ENCODE results near the gene CD38.

DNA sequence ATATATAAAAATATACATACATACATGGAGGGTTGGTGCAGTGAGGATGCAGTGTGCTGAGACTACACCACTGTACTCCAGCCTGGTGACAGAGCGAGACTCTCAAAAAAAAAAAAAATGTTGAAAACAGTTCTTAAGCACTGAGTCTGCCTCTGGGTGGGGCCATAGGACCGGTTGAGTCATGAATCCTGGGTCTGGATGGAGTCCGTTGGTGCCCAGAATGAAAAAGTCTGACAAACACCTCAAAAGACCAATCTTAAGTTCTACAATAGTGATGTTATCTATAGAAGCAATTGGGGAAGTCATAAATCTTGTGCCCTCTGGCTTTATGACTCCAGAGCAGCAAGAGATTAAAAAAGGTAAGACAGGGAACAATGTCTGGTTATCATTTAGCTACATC lies 90.0 kb downstream of the CD38 start:
- TF ChIP-seq, protein P1, sequence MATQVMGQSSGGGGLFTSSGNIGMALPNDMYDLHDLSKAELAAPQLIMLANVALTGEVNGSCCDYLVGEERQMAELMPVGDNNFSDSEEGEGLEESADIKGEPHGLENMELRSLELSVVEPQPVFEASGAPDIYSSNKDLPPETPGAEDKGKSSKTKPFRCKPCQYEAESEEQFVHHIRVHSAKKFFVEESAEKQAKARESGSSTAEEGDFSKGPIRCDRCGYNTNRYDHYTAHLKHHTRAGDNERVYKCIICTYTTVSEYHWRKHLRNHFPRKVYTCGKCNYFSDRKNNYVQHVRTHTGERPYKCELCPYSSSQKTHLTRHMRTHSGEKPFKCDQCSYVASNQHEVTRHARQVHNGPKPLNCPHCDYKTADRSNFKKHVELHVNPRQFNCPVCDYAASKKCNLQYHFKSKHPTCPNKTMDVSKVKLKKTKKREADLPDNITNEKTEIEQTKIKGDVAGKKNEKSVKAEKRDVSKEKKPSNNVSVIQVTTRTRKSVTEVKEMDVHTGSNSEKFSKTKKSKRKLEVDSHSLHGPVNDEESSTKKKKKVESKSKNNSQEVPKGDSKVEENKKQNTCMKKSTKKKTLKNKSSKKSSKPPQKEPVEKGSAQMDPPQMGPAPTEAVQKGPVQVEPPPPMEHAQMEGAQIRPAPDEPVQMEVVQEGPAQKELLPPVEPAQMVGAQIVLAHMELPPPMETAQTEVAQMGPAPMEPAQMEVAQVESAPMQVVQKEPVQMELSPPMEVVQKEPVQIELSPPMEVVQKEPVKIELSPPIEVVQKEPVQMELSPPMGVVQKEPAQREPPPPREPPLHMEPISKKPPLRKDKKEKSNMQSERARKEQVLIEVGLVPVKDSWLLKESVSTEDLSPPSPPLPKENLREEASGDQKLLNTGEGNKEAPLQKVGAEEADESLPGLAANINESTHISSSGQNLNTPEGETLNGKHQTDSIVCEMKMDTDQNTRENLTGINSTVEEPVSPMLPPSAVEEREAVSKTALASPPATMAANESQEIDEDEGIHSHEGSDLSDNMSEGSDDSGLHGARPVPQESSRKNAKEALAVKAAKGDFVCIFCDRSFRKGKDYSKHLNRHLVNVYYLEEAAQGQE (IDR thresholded peaks at IDR 0.05; ENCODE audit: borderline replicate concordance), result no peak
- TF ChIP-seq POLR2AphosphoS5 (IDR thresholded peaks at IDR 0.05) (no peak), TAF1 (IDR thresholded peaks at IDR 0.05; ENCODE audit: low read depth) (no peak), EZH2 (IDR thresholded peaks at IDR 0.05; ENCODE audit: borderline replicate concordance, insufficient read depth, low read length, poor library complexity, severe bottlenecking) (no peak), EP300 (conservative IDR thresholded peaks at IDR 0.05; ENCODE audit: poor library complexity, severe bottlenecking) (no peak)
- TF ChIP-seq, protein P2, sequence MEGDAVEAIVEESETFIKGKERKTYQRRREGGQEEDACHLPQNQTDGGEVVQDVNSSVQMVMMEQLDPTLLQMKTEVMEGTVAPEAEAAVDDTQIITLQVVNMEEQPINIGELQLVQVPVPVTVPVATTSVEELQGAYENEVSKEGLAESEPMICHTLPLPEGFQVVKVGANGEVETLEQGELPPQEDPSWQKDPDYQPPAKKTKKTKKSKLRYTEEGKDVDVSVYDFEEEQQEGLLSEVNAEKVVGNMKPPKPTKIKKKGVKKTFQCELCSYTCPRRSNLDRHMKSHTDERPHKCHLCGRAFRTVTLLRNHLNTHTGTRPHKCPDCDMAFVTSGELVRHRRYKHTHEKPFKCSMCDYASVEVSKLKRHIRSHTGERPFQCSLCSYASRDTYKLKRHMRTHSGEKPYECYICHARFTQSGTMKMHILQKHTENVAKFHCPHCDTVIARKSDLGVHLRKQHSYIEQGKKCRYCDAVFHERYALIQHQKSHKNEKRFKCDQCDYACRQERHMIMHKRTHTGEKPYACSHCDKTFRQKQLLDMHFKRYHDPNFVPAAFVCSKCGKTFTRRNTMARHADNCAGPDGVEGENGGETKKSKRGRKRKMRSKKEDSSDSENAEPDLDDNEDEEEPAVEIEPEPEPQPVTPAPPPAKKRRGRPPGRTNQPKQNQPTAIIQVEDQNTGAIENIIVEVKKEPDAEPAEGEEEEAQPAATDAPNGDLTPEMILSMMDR (IDR thresholded peaks at IDR 0.05; ENCODE audit: poor library complexity, severe bottlenecking), result no peak

Measured in neural cell (in vitro differentiated cells).